Type B pancreatic cell (in vitro differentiated cells): ENCODE measurements around the gene DLX2. TPM values are rescaled to one million over a fixed set of nuclear protein-coding genes. Genes with fewer than 3 reads are reported as not detected.
"Not testable (repeated sequence)": the region's sequence is repeated elsewhere in the genome, so short reads cannot be mapped to it uniquely, and the experiment has no call there.

Source experiments
- DNase-seq: peaks from one replicate; pipeline ENCODE4 v3.0.0; 2021; ENCODE audit warnings: mixed read lengths; ENCODE audit not compliant: unreplicated experiment; ENCODE audit errors: extremely low spot score
- H3K27ac Mint-ChIP-seq: 2 replicates; pipeline ENCODE4 v1.8.0; 2021; ENCODE audit warnings: mild to moderate bottlenecking, mixed read lengths
- H3K27me3 Mint-ChIP-seq: 2 replicates; pipeline ENCODE4 v1.8.0; 2021; ENCODE audit warnings: mixed read lengths
- H3K36me3 Mint-ChIP-seq: 2 replicates; pipeline ENCODE4 v1.8.0; 2021; ENCODE audit warnings: mixed read lengths
- H3K4me1 Mint-ChIP-seq: one replicate; pipeline ENCODE4 v1.8.0; 2021; ENCODE audit warnings: mixed read lengths; ENCODE audit not compliant: unreplicated experiment
- H3K4me3 Mint-ChIP-seq: 2 replicates; pipeline ENCODE4 v1.8.0; 2021; ENCODE audit warnings: mild to moderate bottlenecking, mixed read lengths
- H3K9me3 Mint-ChIP-seq: 2 replicates; pipeline ENCODE4 v1.8.0; 2021; ENCODE audit warnings: mixed read lengths
- CTCF ChIP-seq: fragments of 200-600 bp; sonication (generic); conservative IDR thresholded peaks from 2 replicates; pipeline ENCODE4 v1.5.0; 2021; ENCODE audit warnings: antibody characterized with exemption, mild to moderate bottlenecking
- total RNA-seq: library from RNA; stranded (reverse); gene quantifications from 2 replicates; pipeline ENCODE4 v1.2.1, GENCODE V29; 2021; ENCODE audit warnings: low replicate concordance

The DLX2 gene
- total RNA-seq, 1 donor from 2014 or later, result 6.9 TPM

DNA sequence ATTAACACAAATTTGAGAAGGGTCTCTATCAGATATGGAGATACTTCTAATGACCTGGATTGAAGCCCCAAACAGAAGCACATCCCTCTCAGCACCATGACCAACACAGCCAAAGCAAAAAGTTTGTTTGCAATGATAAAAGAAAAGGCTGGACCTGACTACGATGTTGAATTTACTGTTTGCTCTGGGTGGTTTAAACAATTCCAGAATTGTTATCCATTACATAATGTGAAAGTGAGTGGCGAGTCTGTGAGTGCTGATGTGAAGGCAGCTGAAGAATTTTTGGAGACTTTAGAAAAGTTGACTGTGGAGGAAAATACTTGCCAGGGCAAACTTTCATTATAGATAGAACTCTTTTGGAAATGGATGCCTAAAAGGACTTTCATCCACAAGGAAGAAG is 17.4 kb upstream of the DLX2 start:
- H3K4me1 Mint-ChIP-seq, result no peaks in the 10 kb centered on the region
- no peaks in the 10 kb centered on the region for H3K9me3 Mint-ChIP-seq
- no peaks in the 10 kb centered on the region for H3K36me3 Mint-ChIP-seq
- H3K27ac Mint-ChIP-seq, result no peak overlapping the region
- DNase-seq, result no peak
- H3K4me3 Mint-ChIP-seq, result no peak overlapping the region
- no peak for TF ChIP-seq CTCF
- H3K27me3 Mint-ChIP-seq, result peaks cover 21% of the 10 kb centered on the region

DNA sequence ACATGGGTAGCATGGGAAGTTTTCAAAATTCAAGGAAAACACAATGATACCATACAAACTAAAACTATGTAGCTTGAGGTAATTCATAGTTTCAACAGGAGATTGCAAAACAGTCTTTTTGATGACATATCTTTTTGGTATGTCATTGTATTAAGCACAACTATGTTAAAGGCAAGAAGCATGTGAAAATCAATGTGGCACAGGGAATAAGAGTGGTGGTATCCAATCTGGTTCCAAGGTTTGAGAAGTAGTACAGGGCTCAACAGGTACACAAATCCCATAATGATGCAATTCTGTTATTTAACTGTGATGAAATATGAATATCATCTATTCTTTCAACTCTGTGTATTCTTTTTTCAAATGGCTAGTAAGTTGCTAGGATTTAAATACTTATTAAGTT is 16.4 kb upstream of the DLX2 start:
- peaks cover 24% of the 10 kb centered on the region for H3K27me3 Mint-ChIP-seq
- no peak overlapping the region for H3K4me3 Mint-ChIP-seq
- no peak overlapping the region for H3K27ac Mint-ChIP-seq
- TF ChIP-seq CTCF, result no peak
- H3K4me1 Mint-ChIP-seq, result no peaks in the 10 kb centered on the region
- no peak for DNase-seq
- no peaks in the 10 kb centered on the region for H3K36me3 Mint-ChIP-seq
- no peaks in the 10 kb centered on the region for H3K9me3 Mint-ChIP-seq

- no peak overlapping the region for H3K4me3 Mint-ChIP-seq
- no peak overlapping the region for H3K27ac Mint-ChIP-seq
- no peak for TF ChIP-seq CTCF
- H3K9me3 Mint-ChIP-seq, result no peaks in the 10 kb centered on the region
- no peak for DNase-seq
- H3K36me3 Mint-ChIP-seq, result no peaks in the 10 kb centered on the region
- H3K4me1 Mint-ChIP-seq, result no peaks in the 10 kb centered on the region
- H3K27me3 Mint-ChIP-seq, result peaks cover 25% of the 10 kb centered on the region
Observed at GRCh38 chr2:172116107-172116506, 13.4 kb upstream of the DLX2 start.

DNA sequence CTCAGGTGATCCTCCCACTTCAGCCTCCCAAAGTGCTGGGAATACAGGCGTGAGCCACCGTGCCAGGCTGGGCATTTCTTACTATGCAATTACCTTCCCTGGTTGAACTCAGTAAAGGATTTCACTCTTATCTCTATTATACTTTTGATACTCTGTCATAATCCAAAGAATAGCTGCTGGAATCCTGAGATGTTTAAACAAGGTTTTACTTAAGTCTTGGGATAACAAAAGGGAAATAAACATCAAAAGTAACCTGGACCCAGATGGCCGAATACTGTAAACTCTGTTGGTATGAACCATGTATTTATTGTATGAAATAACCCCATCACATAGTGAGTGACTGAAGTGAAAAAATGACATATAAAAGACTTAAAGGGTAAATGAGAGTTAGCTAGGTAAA is 11.9 kb upstream of the DLX2 start:
- Mint-ChIP-seq H3K4me1 (no peaks in the 10 kb centered on the region), H3K27me3 (peaks cover 27% of the 10 kb centered on the region), H3K9me3 (no peaks in the 10 kb centered on the region), H3K4me3 (no peak overlapping the region), H3K36me3 (no peaks in the 10 kb centered on the region), H3K27ac (no peak overlapping the region)
- no peak for TF ChIP-seq CTCF
- no peak for DNase-seq

DNA sequence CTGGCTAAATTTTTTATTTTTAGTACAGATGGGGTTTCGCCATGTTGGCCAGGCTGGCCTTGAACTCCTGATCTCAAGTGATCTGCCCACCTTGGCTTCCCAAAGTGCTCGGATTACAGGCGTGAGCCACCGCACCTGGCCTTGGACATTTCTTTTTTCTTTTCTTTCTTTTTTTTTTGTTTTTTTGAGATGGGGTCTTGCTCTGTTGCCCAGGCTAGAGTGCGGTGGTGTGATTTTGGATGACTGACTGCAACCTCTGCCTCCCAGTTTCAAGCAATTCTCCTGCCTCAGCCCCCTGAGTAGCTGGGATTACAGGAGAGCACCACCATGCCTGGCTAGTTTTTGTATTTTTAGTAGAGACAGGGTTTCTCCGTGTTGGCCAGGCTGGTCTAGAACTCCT is 11.5 kb upstream of the DLX2 start:
- not testable (repeated sequence) for H3K4me1 Mint-ChIP-seq, H3K4me3 Mint-ChIP-seq, H3K36me3 Mint-ChIP-seq, H3K27ac Mint-ChIP-seq, DNase-seq, H3K9me3 Mint-ChIP-seq
- H3K27me3 Mint-ChIP-seq, result peaks cover 29% of the 10 kb centered on the region

DNA sequence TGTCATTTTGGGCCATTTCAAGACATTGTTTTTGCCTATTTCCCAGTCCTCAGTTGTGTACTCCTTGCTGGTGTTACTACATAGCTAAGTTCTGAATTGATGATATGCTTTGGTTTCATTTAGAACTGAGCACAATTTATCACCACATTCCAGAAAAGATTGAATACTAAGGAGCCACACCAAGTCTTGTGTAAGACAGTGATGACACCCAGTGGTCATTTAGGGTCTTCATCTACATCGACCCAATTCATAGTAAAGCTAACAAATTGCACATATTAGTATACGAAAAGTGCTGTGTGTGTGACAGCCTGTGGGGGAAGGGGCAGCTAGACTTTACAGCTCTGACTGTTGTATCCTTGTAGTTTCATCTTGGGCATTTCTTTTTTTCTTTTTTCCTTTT is 10.9 kb upstream of the DLX2 start:
- H3K36me3 Mint-ChIP-seq, result no peaks in the 10 kb centered on the region
- no peak for DNase-seq
- TF ChIP-seq CTCF, result peak; percentile 75
- no peaks in the 10 kb centered on the region for H3K9me3 Mint-ChIP-seq
- H3K27me3 Mint-ChIP-seq, result peaks cover 27% of the 10 kb centered on the region
- no peaks in the 10 kb centered on the region for H3K4me1 Mint-ChIP-seq
- no peak overlapping the region for H3K4me3 Mint-ChIP-seq
- no peak overlapping the region for H3K27ac Mint-ChIP-seq
